Measurements from ENCODE around the gene SLC25A11.

DNA sequence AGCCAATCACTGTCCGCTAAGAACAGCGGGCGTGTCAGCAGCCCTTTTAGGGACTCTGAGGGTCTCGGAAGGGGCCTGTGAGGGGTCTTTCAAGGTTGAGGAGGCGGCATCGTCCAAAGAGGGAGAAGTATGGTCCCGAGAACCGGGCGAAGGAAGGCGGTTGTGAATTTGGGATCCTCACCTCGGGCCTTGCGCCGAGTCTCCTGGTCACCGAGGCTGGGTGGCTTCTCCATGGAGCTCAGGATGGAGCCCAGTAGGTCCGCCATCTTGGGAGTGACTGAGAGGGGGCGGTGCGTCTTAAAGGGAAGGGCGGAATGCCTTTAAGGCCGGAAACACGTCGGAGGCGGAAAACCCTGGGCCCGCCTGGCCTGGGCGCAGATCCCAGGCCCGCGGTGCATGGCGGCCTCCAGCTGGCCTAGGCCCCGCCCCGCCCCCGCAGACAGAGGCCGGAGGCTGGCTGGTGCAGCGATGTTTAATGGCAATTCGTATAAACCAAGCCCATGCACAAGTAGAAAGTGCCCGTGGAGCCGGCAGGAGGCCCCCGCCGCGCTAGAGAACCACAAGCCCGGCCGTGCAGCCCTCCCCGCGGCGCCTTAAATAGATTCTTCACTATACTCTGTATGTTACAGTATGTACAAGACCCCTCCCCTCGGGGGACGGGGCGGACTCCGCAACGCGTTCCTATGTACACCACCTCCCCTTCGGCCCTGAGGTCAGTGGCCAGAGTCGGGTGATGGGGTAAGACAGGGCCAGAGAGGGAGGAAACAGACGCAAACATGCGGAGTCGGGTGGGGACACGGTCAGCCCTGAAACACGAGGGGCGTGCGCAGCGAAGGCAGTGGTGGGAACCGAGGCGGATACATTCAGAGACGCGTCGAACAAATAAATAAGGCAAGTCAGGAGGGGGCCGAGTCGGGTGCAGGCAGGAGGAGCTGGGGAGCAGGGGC is 28.0 kb upstream of the SLC25A11 start, which contains the start of gene SPAG7:
- TF ChIP-seq, protein P1, sequence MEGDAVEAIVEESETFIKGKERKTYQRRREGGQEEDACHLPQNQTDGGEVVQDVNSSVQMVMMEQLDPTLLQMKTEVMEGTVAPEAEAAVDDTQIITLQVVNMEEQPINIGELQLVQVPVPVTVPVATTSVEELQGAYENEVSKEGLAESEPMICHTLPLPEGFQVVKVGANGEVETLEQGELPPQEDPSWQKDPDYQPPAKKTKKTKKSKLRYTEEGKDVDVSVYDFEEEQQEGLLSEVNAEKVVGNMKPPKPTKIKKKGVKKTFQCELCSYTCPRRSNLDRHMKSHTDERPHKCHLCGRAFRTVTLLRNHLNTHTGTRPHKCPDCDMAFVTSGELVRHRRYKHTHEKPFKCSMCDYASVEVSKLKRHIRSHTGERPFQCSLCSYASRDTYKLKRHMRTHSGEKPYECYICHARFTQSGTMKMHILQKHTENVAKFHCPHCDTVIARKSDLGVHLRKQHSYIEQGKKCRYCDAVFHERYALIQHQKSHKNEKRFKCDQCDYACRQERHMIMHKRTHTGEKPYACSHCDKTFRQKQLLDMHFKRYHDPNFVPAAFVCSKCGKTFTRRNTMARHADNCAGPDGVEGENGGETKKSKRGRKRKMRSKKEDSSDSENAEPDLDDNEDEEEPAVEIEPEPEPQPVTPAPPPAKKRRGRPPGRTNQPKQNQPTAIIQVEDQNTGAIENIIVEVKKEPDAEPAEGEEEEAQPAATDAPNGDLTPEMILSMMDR (IDR thresholded peaks at IDR 0.05; ENCODE audit: borderline replicate concordance, extremely low read depth, low read length, poor library complexity, severe bottlenecking): peak; percentile 3
- TF ChIP-seq EZH2 (IDR thresholded peaks at IDR 0.05; ENCODE audit: borderline replicate concordance, low read depth, low read length, severe bottlenecking): no peak

Measured in DND-41 (cell line).